CD4-positive, alpha-beta T cell treated with Interleukin-1 beta for 1 hour (primary cell): ENCODE results near the gene SHROOM3.
"Not testable (repeated sequence)": the region's sequence is repeated elsewhere in the genome, so short reads cannot be mapped to it uniquely, and the experiment has no call there.

Source experiments
- DNase-seq, 2 donors: peaks; one replicate each; pipeline ENCODE4 v3.0.0-alpha.2; 2020 to 2022

SHROOM3 gene

GRCh38 chr4:76703123-76703490 is 268.1 kb downstream of the SHROOM3 start:
- DNase-seq, result no peak

GRCh38 chr4:76703676-76704075 is 268.6 kb downstream of the SHROOM3 start:
- no peak for DNase-seq

GRCh38 chr4:76704133-76704881 is 269.3 kb downstream of the SHROOM3 start:
- no peak for DNase-seq

GRCh38 chr4:76705472-76705871 is 270.4 kb downstream of the SHROOM3 start:
- no peak for DNase-seq

- no peak for DNase-seq
Observed at GRCh38 chr4:76706581-76706980, 271.6 kb downstream of the SHROOM3 start.

GRCh38 chr4:76708971-76709771 is 274.1 kb downstream of the SHROOM3 start:
- no peak for DNase-seq

GRCh38 chr4:76709772-76710090 is 274.7 kb downstream of the SHROOM3 start:
- DNase-seq, result no peak

- DNase-seq, result no peak
Observed at GRCh38 chr4:76712564-76712963, 277.5 kb downstream of the SHROOM3 start.

GRCh38 chr4:76714226-76714625 is 279.2 kb downstream of the SHROOM3 start:
- DNase-seq, result no peak

GRCh38 chr4:76716020-76716419 is 281.0 kb downstream of the SHROOM3 start:
- no peak for DNase-seq

GRCh38 chr4:76716658-76717057 is 281.6 kb downstream of the SHROOM3 start:
- DNase-seq, result no peak

- no peak for DNase-seq
Observed at GRCh38 chr4:76717431-76717830, 282.4 kb downstream of the SHROOM3 start.

GRCh38 chr4:76718021-76718420 is 283.0 kb downstream of the SHROOM3 start:
- no peak for DNase-seq

- DNase-seq, result no peak
Observed at GRCh38 chr4:76718831-76719230, 283.8 kb downstream of the SHROOM3 start.

- no peak for DNase-seq
Observed at GRCh38 chr4:76720121-76720520, 285.1 kb downstream of the SHROOM3 start.

GRCh38 chr4:76722146-76722545 is 287.1 kb downstream of the SHROOM3 start:
- not testable (repeated sequence) for DNase-seq

- DNase-seq, result no peak
Observed at GRCh38 chr4:76722838-76723237, 287.8 kb downstream of the SHROOM3 start.

GRCh38 chr4:76723373-76723772 is 288.3 kb downstream of the SHROOM3 start:
- no peak for DNase-seq

- DNase-seq, result no peak
Observed at GRCh38 chr4:76723924-76724323, 288.9 kb downstream of the SHROOM3 start.

- no peak for DNase-seq
Observed at GRCh38 chr4:76725039-76725438, 290.0 kb downstream of the SHROOM3 start.

GRCh38 chr4:76726176-76726575 is 291.1 kb downstream of the SHROOM3 start:
- no peak for DNase-seq

- DNase-seq, result no peak
Observed at GRCh38 chr4:76726631-76727030, 291.6 kb downstream of the SHROOM3 start.

GRCh38 chr4:76727934-76728333 is 292.9 kb downstream of the SHROOM3 start:
- DNase-seq, result not testable (repeated sequence)

GRCh38 chr4:76729460-76729859 is 294.4 kb downstream of the SHROOM3 start:
- no peak for DNase-seq

GRCh38 chr4:76729980-76730379 is 295.0 kb downstream of the SHROOM3 start:
- no peak for DNase-seq
